ENCODE measurements around the gene KPRP.

- TF ChIP-seq CTCF (IDR thresholded peaks at IDR 0.05) (no peak), POLR2A (IDR thresholded peaks at IDR 0.05) (no peak), EP300 (IDR thresholded peaks at IDR 0.05) (no peak)
Measured at GRCh38 chr1:152737997-152738396, 19.8 kb upstream of the KPRP start.

All from tibial nerve (tissue), 4 donors.